NCI-H146 (cell line): ENCODE results near the gene SLC5A3.
A peak's percentile ranks its signal among the peaks of the same experiment; 100 is the strongest.

Source experiments
- DNase-seq: peaks from one replicate; lab custom pipeline; 2025; lab: John Stamatoyannopoulos, UW

The SLC5A3 gene

GRCh38 chr21:34073032-34073748 is at the start of gene SLC5A3, which contains the start of gene MRPS6:
SLC5A3 (plus strand) TSS chr21:34073578; CDS start chr21:34095199, 21,621 bp downstream.
MRPS6 (plus strand) TSS chr21:34073578; CDS start chr21:34073701, 123 bp downstream.
- peak; percentile 79 for DNase-seq

GRCh38 chr21:34023691-34024373 is 49.5 kb upstream of the SLC5A3 start:
- no peak for DNase-seq

DNA sequence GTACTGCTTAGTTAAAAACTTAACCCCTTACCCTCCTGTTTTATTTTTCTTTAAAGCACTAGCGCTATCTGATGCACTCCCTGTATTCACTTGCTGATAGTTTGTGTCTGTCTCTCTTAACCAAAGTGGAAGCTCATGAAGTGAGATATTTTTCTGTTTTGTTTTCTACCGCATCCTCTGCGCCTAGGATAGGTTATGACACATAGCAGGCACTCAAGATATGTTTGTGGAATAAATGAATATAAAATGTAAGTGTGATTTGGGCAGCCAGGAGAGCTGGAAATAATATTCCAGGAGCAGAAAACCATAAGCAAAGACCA is 49.0 kb upstream of the SLC5A3 start:
- DNase-seq: no peak

GRCh38 chr21:34027721-34028461 is 45.5 kb upstream of the SLC5A3 start:
- no peak for DNase-seq

DNA sequence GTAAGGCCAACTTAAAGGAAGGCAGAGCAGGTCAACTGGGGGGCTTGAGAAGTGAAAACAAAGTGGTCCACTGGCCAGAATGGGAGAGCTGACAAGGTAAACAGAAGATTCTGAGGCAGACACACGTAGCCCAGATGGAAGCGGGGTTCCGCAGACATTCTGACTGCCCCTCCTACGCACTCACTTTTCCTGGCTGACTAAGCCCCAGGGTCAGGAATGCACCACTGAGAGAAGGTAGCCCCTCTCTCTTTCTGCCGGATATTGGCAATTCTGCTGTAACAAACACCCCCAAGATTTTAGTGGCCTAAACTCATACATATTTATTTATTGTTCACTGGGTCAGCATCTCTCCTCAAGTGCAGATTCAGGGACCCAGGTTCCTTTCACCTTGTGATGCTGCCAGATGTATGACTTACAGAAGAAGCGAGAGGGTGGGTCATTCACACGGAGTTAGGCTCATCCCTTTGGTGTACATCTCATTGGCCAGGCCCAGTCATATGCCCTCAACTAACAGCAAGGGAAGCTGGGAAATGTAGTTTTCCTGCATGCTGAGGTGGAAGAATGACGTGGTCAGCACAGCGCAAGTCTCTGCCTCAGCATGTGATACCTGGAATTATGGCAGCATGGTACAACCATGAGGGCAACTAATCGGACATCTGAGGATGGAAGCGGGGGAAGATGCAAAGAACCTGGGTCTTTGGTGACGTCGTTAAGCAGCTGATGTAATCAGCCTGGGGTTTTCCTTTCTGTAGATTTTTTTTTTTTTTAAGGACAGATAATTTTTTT is 43.4 kb upstream of the SLC5A3 start:
- no peak for DNase-seq

GRCh38 chr21:34031835-34032370 is 41.5 kb upstream of the SLC5A3 start:
- no peak for DNase-seq

DNA sequence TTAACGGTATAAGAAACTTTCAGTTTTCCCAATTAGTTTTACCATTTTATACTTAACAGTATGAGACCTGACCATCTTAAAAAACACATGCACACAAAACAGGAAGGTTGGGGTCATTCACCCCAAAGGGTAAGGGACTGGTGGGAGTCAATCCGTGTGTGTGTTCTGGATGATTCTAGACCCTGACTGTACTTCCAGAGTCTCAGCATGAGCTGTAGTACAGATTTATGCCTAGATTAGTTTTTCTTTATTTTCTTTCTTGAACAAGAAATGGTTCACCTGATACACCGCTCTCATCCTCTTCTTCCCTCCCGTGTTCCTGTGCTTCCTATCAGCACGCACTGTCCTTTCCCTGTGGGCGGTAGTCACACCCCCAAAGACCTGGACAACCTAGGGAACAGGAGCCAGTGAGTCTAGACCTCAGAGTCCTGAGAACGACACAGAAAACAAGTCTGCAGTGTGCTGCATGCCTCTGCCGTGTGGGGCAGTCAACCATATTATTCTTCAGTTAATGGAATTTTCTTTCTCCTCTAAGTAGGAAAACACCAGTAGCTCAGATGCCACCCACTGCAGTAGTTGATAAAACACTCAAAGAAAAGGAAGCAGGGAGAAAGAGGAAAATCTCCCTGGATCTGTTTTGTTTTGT is 38.9 kb upstream of the SLC5A3 start:
- DNase-seq: no peak

DNA sequence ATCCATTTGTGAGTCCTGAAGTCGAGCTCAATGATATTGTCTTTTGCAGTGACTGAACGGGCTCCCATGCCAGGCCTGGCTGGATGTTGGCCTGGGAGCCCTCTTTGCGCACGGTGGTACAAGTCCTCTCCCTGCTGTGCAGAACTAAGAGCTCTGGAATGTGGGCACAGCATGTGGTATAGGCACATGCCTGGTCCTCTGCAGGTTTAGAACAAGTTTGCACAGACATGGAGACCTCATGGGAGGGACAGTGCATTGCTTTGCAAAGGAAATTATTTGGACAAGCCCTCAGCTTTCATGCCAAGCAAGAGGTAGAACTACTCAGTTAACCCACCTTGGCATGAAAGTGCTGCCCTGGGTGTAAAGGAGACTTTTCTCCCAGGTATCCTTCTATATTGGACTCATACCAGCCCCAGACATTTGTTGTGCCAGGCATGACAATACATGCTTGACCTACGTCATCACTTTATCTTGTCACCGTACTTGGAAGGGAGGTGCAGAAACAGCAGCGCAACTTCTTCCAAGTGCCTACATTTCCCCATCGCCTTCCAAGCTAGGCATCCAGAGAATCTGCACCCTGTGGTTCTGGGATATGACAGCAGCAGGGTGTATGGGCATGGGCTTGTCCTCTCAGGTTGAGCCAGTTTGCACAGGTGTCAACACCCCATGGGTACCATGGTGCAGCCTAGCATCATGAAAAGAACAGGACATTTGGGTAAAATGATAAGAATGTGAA is 37.6 kb upstream of the SLC5A3 start:
- no peak for DNase-seq

DNA sequence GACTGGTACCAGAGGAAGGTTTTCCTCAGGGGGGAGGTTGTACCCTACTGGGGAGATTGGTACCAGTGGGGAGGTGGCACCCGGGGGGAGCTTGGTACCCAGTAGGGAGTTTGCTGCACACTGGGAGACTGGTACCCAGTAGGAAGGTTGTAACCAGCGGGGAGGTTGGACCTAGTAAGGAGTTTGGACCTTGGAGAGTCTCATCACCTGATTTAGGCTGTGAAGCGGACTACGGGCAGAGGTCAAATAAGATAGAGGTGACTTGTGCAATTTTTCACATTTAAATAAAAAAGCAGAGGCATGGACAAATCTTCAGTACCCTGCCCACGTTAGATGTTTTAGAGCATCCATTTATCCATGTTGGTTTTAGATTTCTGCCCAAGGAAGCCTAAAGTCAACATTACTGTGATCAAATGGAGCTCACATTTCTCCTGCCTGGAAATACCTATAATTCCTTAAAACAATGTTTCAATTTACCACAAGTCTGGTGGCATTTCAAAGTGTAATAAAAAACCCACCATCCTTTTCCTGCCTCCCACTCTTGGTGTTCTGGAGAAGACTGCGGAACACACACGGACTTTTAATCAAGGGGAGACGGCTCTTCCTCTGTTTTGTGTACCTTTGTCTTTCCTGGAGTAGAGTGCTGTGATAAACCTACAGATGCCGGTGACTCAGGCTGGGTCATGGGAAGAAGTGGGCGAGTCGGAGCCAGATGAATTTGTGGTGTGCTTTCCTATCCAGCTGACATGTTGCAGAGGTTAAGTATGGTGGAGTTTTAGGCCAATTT is 36.2 kb upstream of the SLC5A3 start:
- no peak for DNase-seq

DNA sequence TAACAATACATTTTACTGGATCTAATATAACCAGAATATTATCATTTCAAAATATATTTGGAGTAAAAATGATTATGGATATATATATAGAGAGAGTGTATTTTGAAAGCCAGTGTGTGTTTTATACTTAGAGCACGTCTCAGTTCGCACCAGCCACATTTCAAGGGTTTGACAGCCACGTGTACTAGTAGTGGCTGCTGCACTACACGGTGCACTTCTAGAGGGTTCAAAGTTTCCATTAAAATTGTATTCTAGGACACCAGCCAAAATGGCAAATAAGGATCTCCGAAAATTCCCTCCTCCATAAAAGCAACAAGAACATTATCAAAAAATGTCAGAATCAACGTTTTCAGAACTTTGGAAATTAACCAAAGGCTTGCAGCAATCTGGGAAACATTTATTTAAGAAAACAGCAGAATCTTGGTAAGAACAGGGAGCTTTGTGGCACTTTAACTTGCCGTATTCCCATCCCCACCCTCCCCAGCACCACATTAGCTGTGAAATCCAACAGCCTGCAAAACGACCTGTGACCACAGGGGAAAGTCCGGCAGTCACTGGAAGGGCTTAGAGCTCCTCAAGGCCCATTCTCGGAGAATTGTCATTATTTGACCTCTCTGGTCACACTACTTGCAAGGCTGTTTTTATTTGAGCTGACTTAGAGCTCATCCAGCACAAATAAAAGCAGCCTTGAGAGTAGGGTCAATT is 33.5 kb upstream of the SLC5A3 start:
- no peak for DNase-seq

DNA sequence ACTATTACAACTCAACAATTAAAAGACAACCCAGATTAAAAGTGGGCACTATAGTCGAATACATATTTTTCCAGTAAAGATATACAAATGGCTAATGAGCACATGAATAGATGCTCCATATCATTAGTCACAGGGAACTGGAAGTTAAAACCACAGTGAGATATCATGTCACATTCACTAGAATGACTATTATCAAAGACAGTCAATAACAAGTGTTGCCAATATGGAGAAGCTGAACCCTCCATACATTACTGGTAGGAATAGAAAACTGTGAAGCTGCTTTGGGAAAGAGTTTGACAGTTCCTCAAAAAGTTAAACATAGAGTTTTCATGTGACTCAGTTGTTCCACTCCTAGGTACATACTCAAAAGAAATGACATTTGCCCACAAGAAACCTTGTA is 30.6 kb upstream of the SLC5A3 start:
- DNase-seq: no peak

DNA sequence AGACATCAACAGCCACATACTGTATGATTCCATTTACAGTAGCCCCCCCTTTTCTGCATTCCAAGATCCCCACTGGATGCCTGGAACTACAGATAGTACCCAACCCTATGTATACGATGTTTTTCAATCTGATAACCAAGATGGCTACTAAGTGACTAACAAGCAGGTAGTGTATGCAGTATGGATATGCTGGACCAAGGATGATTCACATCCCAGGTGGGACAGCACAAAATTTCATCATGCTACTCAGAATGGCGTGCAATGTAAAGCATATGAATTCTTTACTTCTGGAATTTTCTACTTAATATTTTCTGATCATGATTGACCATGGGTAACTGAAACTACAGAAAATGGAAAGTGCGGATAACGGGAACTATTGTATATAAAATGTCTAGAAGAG is 30.0 kb upstream of the SLC5A3 start:
- DNase-seq: no peak

DNA sequence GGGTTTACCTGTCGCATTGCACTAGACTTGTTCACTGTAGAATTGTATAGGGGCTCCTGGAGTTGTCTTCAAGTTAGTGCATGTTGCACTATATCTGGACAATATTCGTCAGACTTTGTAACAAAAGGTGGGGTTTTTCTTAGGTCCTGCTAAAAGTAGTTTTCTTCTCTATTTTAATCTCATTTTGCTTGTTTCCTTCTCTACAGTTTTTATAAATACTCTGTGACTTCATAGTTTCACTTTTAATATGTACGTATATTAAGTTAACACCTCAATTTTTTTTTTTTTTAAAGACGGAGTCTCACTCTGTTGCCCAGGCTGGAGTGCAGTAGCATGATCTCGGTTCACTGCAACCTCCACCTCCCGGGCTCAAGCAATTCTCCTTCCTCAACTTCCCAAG is 26.5 kb upstream of the SLC5A3 start:
- DNase-seq: no peak

- no peak for DNase-seq
Observed at GRCh38 chr21:34047835-34048234, 25.5 kb upstream of the SLC5A3 start.

- DNase-seq: no peak
Observed at GRCh38 chr21:34052171-34052570, 21.2 kb upstream of the SLC5A3 start.

- DNase-seq: peak; percentile 68
Observed at GRCh38 chr21:34054259-34054658, 19.1 kb upstream of the SLC5A3 start.

DNA sequence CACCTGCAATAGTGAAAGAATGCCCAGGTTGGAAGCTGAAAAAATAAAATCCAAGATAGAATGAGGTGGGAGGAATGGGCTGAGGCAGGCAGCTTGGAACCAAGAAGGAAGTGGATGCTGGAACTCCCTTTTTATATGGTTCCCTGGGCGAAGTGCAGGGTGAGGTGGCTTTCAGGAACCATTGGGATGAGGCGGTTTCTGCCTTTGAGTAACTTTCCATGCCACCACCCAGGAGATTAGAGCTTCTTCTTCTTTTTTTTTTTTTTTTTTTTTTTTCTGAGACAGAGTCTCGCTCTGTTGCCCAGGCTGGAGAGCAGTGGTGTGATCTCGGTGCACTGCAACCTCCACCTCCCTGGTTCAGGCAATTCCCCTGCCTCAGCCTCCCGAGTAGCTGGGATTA is 17.8 kb upstream of the SLC5A3 start:
- no peak for DNase-seq

GRCh38 chr21:34061983-34062382 is 11.4 kb upstream of the SLC5A3 start:
- DNase-seq: no peak

GRCh38 chr21:34065027-34065426 is 8.4 kb upstream of the SLC5A3 start:
- no peak for DNase-seq
